Measurements from ENCODE around the gene HIF1A. TPM values are rescaled to one million over a fixed set of nuclear protein-coding genes. Genes with fewer than 3 reads are reported as not detected.

HIF1A gene
- total and polyA plus RNA-seq, 12 donors = 47.2 to 531 (median 331) TPM

GRCh38 chr14:61695695-61696527 is 598 bp downstream of the HIF1A start:
- H3K27me3 ChIP-seq = no peaks in the 10 kb centered on the region
- peak overlapping the region; percentile 97 to 100 (median 98) for H3K27ac ChIP-seq
- no peaks in the 10 kb centered on the region for H3K36me3 ChIP-seq (replicated peaks in 1 of 2)
- peak; percentile 14 to 46 for TF ChIP-seq POLR2A (IDR thresholded peaks at IDR 0.05)
- TF ChIP-seq CTCF (IDR thresholded peaks at IDR 0.05) = no peak
- intact Hi-C loops (cut with DNase I) = loop anchor here (10.0 kb wide), 1 partner anchor 221 kb away; no protein-coding TSS in a partner anchor
- 0 to 1% (median 0%) methylated on average over 22 to 70 of the region's 70 CpGs for WGBS, 4 donors
- no peaks in the 10 kb centered on the region for H3K9me3 ChIP-seq (replicated peaks in 1 of 3)
- H3K4me3 ChIP-seq = peak overlapping the region; percentile 83 to 96 (median 94)
- DNase-seq = peak; percentile 59 to 85 (median 73)
- H3K4me1 ChIP-seq (replicated peaks in 1 of 2) = peaks cover 10 to 40% of the 10 kb centered on the region in 2 donors

- WGBS, 4 donors = 4 to 9% (median 7%) methylated on average over 5 of the region's 5 CpGs
- TF ChIP-seq POLR2A (IDR thresholded peaks at IDR 0.05) (no peak), CTCF (IDR thresholded peaks at IDR 0.05) (no peak)
- DNase-seq = peak in 1 of 7 donors; percentile 35
- no peaks in the 10 kb centered on the region for H3K9me3 ChIP-seq (replicated peaks in 1 of 3)
- peaks cover 10 to 49% of the 10 kb centered on the region in 2 donors for H3K4me1 ChIP-seq (replicated peaks in 1 of 2)
- intact Hi-C loops (cut with DNase I) = loop anchor here (10.0 kb wide), 1 partner anchor 222 kb away; no protein-coding TSS in a partner anchor
- H3K27me3 ChIP-seq = no peaks in the 10 kb centered on the region
- peak overlapping the region; percentile 97 to 100 (median 98) for H3K27ac ChIP-seq
- no peaks in the 10 kb centered on the region for H3K36me3 ChIP-seq (replicated peaks in 1 of 2)
- H3K4me3 ChIP-seq = peak overlapping the region; percentile 83 to 96 (median 94)
These were observed 1.5 kb downstream of the HIF1A start for GRCh38 chr14:61696753-61697318.

GRCh38 chr14:61698206-61698980 is 3.1 kb downstream of the HIF1A start:
- H3K36me3 ChIP-seq (replicated peaks in 1 of 2) = no peaks in the 10 kb centered on the region
- WGBS, 4 donors = 27 to 45% (median 36%) methylated on average over 2 of the region's 2 CpGs
- intact Hi-C loops (cut with DNase I) = loop anchor here (10.0 kb wide), 1 partner anchor 224 kb away; no protein-coding TSS in a partner anchor
- DNase-seq = no peak
- TF ChIP-seq POLR2A (IDR thresholded peaks at IDR 0.05) (no peak), CTCF (IDR thresholded peaks at IDR 0.05) (no peak)
- H3K4me1 ChIP-seq (replicated peaks in 1 of 2) = peaks cover 10 to 63% of the 10 kb centered on the region in 2 donors
- peak overlapping the region in 3 of 4 donors; percentile 29 to 96 (median 83) for H3K4me3 ChIP-seq
- H3K9me3 ChIP-seq (replicated peaks in 1 of 3) = no peaks in the 10 kb centered on the region
- no peaks in the 10 kb centered on the region for H3K27me3 ChIP-seq
- peak overlapping the region; percentile 43 to 100 (median 98) for H3K27ac ChIP-seq
